ENCODE measurements around the gene PTPRK. TPM values are rescaled to one million over a fixed set of nuclear protein-coding genes. Genes with fewer than 3 reads are reported as not detected.

PTPRK gene
- total RNA-seq, 2 experiments from 2014 or later: 1.7 to 2.5 TPM

DNA sequence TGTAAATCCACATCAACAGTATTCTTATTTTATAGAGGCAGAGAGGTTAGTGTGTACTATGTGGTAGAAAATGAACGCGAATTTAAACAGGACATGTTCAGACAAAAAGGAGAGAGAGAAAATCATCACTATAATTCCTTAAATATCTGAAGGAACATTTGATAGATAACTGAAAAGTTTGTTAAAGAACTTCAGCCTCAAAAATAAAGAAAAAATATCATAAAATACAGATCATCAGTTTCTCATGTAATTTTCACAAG lies 169.2 kb downstream of the PTPRK start:
- ChIA-PET POLR2A (no interaction called here), CTCF (no interaction called here)
- Mint-ChIP-seq H3K36me3 (ENCODE audit: low read depth) (no peaks in the 10 kb centered on the region), H3K27me3 (no peaks in the 10 kb centered on the region), H3K9me3 (no peaks in the 10 kb centered on the region), H3K4me3 (no peak overlapping the region), H3K4me1 (no peaks in the 10 kb centered on the region), H3K27ac (no peak overlapping the region)
- no peak for DNase-seq

- no peak overlapping the region for H3K4me3 Mint-ChIP-seq
- H3K27me3 Mint-ChIP-seq: no peaks in the 10 kb centered on the region
- no peak for DNase-seq
- H3K9me3 Mint-ChIP-seq: no peaks in the 10 kb centered on the region
- H3K4me1 Mint-ChIP-seq: no peaks in the 10 kb centered on the region
- POLR2A ChIA-PET: no interaction called here
- no peaks in the 10 kb centered on the region for H3K36me3 Mint-ChIP-seq (ENCODE audit: low read depth)
- H3K27ac Mint-ChIP-seq: no peak overlapping the region
- CTCF ChIA-PET: no interaction called here
Measured at GRCh38 chr6:128350416-128351254, 169.8 kb downstream of the PTPRK start.

GRCh38 chr6:128347123-128347522 lies 173.3 kb downstream of the PTPRK start:
- ChIA-PET CTCF (interaction anchor here (0.9 to 1.8 kb wide), 2 partner anchors 10 kb away, joined by 3 to 5 read pairs; no protein-coding TSS in a partner anchor), POLR2A (no interaction called here)
- H3K27ac Mint-ChIP-seq: no peak overlapping the region
- no peaks in the 10 kb centered on the region for H3K4me1 Mint-ChIP-seq
- no peaks in the 10 kb centered on the region for H3K9me3 Mint-ChIP-seq
- H3K4me3 Mint-ChIP-seq: no peak overlapping the region
- no peak for DNase-seq
- no peaks in the 10 kb centered on the region for H3K27me3 Mint-ChIP-seq
- H3K36me3 Mint-ChIP-seq (ENCODE audit: low read depth): no peaks in the 10 kb centered on the region

DNA sequence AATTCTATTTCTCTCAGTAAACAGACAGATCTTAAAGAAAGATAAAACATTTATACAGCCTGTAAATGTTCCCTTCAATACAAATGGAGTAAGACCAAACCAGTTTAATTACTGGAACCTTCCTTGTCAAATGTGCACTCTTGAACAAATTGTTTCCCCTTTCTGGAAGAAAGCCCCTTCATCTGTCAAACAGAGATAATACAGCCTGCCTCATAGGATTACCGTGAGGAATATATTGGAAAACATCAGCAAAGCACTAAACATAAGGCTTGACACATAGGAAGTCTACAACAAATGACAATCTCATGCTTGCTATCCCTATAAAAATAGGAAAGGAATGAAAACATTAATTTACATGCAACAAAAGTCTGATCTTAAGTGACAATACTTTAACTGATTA lies 173.8 kb downstream of the PTPRK start:
- no peaks in the 10 kb centered on the region for H3K4me1 Mint-ChIP-seq
- H3K4me3 Mint-ChIP-seq: no peak overlapping the region
- H3K9me3 Mint-ChIP-seq: no peaks in the 10 kb centered on the region
- ChIA-PET POLR2A (no interaction called here), CTCF (no interaction called here)
- H3K36me3 Mint-ChIP-seq (ENCODE audit: low read depth): no peaks in the 10 kb centered on the region
- no peak overlapping the region for H3K27ac Mint-ChIP-seq
- H3K27me3 Mint-ChIP-seq: no peaks in the 10 kb centered on the region
- DNase-seq: no peak

DNA sequence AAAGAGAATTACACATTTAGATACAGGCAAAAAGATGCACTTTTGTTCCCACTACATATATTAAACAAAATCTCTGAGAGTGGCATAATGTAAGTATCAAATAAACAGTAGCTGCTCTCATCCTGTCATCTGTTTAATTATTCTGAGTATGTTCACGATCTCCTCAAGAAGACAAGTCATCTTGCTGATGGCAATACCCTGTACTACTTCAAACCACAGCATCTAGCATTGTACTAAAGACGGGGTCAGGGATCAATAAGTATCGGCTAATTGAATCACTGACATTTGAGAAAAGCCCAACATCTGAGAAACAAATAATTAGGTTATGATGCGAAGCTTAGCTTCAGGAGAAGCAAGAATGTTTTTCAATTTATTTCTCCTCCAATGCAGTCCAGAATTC lies 175.1 kb downstream of the PTPRK start:
- Mint-ChIP-seq H3K27ac (no peak overlapping the region), H3K9me3 (no peaks in the 10 kb centered on the region), H3K27me3 (no peaks in the 10 kb centered on the region), H3K4me3 (no peak overlapping the region), H3K4me1 (no peaks in the 10 kb centered on the region), H3K36me3 (ENCODE audit: low read depth) (no peaks in the 10 kb centered on the region)
- ChIA-PET POLR2A (no interaction called here), CTCF (no interaction called here)
- DNase-seq: no peak

- CTCF ChIA-PET: no interaction called here
- no peak overlapping the region for H3K4me3 Mint-ChIP-seq
- no peaks in the 10 kb centered on the region for H3K36me3 Mint-ChIP-seq (ENCODE audit: low read depth)
- POLR2A ChIA-PET: no interaction called here
- no peaks in the 10 kb centered on the region for H3K4me1 Mint-ChIP-seq
- H3K27me3 Mint-ChIP-seq: no peaks in the 10 kb centered on the region
- H3K9me3 Mint-ChIP-seq: no peaks in the 10 kb centered on the region
- H3K27ac Mint-ChIP-seq: no peak overlapping the region
- no peak for DNase-seq
Measured at GRCh38 chr6:128343706-128344105, 176.7 kb downstream of the PTPRK start.

DNA sequence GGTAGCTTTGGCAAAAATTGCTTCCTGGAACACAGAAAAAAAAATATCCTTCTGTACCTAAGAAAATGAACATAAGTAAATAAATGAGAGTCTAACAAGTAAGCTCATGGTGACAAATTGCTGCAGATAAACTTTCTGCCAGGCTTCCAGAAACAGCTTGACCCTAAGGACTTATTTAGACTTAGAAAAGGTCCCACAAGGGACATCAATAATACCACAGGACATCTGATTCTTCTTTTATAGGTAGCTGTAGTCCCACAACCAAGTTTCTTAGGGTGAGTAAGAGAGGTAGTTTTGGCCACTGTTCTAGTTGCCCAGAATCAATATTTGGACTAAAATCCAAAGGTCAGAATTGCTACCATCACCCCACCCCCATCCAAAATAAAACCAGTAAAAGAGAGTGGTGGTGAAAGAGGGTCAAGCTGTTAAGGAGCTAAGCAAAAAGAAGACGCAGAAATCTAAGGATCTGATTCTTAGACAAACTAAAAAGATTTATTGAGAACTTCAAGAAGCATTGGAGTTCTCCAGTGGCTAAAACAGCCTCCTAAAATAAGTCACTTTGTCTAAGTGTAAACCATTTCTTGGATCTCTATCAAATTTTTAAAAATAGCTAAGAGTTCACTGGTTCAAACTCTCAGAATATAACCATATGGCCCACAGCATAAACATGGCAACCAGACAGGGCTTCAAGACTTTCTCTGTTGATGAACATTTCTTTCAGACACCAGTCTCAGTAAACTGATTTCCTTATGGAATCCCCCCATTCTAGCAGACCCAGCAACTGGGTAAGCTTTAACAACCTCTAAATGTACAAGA lies 180.6 kb downstream of the PTPRK start:
- no peaks in the 10 kb centered on the region for H3K27me3 Mint-ChIP-seq
- DNase-seq: no peak
- ChIA-PET POLR2A (no interaction called here), CTCF (interaction anchor here (1.2 kb wide), 1 partner anchor 12 kb away, joined by 3 read pairs; no protein-coding TSS in a partner anchor)
- no peaks in the 10 kb centered on the region for H3K4me1 Mint-ChIP-seq
- no peak overlapping the region for H3K27ac Mint-ChIP-seq
- H3K36me3 Mint-ChIP-seq (ENCODE audit: low read depth): no peaks in the 10 kb centered on the region
- no peak overlapping the region for H3K4me3 Mint-ChIP-seq
- H3K9me3 Mint-ChIP-seq: no peaks in the 10 kb centered on the region

DNA sequence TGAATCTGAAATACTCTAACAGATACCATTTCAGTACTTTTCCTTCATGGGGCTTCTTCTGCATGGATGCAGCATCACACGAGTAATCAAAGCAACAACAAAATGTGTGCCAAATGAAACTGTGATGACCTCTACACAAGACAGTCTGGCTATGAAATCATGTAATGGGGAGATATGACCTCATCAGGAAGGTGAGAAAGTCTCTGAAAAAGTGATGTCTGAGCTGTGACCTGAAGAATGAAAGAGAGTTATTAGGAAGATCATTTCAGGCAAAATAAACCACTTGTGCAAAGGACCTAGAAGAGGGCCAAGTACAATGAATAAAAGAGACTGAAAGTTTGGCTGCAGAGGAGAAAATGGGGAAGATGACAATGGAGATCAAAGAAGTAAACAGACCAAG lies 182.8 kb downstream of the PTPRK start:
- DNase-seq: no peak
- ChIA-PET POLR2A (no interaction called here), CTCF (interaction anchor here (1.5 to 1.7 kb wide), 2 partner anchors 10 to 11 kb away, joined by 5 to 6 read pairs; no protein-coding TSS in a partner anchor)
- Mint-ChIP-seq H3K4me1 (no peaks in the 10 kb centered on the region), H3K27ac (no peak overlapping the region), H3K36me3 (ENCODE audit: low read depth) (no peaks in the 10 kb centered on the region), H3K4me3 (no peak overlapping the region), H3K9me3 (no peaks in the 10 kb centered on the region), H3K27me3 (no peaks in the 10 kb centered on the region)

GRCh38 chr6:128336436-128337095 lies 183.8 kb downstream of the PTPRK start:
- POLR2A ChIA-PET: no interaction called here
- no peak overlapping the region for H3K27ac Mint-ChIP-seq
- CTCF ChIA-PET: interaction anchor here (0.8 to 1.7 kb wide), 3 partner anchors 9 to 30 kb away, joined by 3 to 6 read pairs (median 5); no protein-coding TSS in a partner anchor
- no peaks in the 10 kb centered on the region for H3K9me3 Mint-ChIP-seq
- H3K36me3 Mint-ChIP-seq (ENCODE audit: low read depth): no peaks in the 10 kb centered on the region
- no peak overlapping the region for H3K4me3 Mint-ChIP-seq
- no peaks in the 10 kb centered on the region for H3K27me3 Mint-ChIP-seq
- no peak for DNase-seq
- H3K4me1 Mint-ChIP-seq: no peaks in the 10 kb centered on the region

DNA sequence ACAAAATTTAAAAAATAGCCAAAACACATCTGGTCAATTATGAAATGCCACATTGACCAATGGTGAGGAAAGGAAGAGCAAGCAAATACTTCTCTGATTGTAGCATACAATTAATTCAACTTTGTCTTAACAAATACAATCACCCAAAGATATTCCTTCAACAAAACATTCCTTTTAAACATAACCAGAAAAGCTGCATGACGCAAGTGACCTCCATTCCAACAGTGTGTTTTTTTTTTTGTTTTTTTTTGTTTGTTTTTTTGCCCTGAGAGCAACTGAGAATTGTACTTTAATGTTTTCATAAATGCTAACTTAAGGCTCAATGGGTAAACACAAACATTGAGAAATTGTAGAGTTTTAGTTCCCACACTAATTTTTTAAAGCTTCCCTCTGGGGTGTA lies 184.4 kb downstream of the PTPRK start:
- Mint-ChIP-seq H3K4me3 (no peak overlapping the region), H3K27me3 (no peaks in the 10 kb centered on the region), H3K36me3 (ENCODE audit: low read depth) (no peaks in the 10 kb centered on the region), H3K27ac (no peak overlapping the region), H3K4me1 (no peaks in the 10 kb centered on the region), H3K9me3 (no peaks in the 10 kb centered on the region)
- DNase-seq: no peak
- CTCF ChIA-PET: interaction anchor here (1.5 kb wide), 1 partner anchor 8 kb away, joined by 6 read pairs; no protein-coding TSS in a partner anchor
- POLR2A ChIA-PET: no interaction called here

DNA sequence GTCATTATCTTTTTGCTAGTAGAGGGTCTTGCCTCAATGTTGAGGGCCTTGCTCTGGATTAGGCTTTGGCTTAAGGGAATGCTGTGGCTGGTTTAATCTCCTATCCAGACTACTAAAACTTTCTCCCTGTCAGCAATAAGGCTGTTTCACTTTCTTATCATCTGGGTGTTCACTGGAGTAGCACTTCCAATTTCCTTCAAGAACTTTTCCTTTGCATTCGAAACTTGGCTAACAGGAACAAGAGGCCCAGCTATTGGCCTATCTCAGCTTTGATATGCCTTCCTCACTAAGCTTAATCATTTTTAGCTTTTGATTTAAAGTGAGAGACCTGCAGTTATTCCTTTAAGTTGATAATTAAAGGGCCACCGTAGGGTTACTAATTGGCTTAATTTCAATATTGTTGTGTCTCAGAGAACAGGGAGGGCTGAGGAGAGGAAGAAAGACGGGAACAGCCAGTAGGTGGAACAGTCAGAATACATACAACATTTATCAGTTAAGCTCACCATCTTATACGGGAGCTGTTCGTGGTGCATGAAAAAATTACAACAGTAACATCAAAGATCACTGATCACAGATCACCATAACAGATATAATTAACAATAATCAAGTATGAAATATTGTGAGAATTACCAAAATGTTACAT lies 186.7 kb downstream of the PTPRK start:
- CTCF ChIA-PET: no interaction called here
- H3K36me3 Mint-ChIP-seq (ENCODE audit: low read depth): no peaks in the 10 kb centered on the region
- no peaks in the 10 kb centered on the region for H3K9me3 Mint-ChIP-seq
- no peaks in the 10 kb centered on the region for H3K27me3 Mint-ChIP-seq
- DNase-seq: no peak
- no peak overlapping the region for H3K27ac Mint-ChIP-seq
- H3K4me1 Mint-ChIP-seq: no peaks in the 10 kb centered on the region
- no peak overlapping the region for H3K4me3 Mint-ChIP-seq
- POLR2A ChIA-PET: no interaction called here

- Mint-ChIP-seq H3K27ac (no peak overlapping the region), H3K4me3 (no peak overlapping the region), H3K27me3 (no peaks in the 10 kb centered on the region), H3K4me1 (peaks cover 2% of the 10 kb centered on the region), H3K36me3 (ENCODE audit: low read depth) (no peaks in the 10 kb centered on the region), H3K9me3 (peaks cover 13% of the 10 kb centered on the region)
- ChIA-PET POLR2A (interaction anchor here (0.6 kb wide), 1 partner anchor 596 kb away, joined by 5 read pairs; no protein-coding TSS in a partner anchor), CTCF (interaction anchor here (0.7 to 1.3 kb wide), 13 partner anchors 9 to 618 kb away, joined by 3 to 10 read pairs (median 4); no protein-coding TSS in a partner anchor)
- peak; percentile 52 for DNase-seq
Measured at GRCh38 chr6:128327890-128328289, 192.5 kb downstream of the PTPRK start.

DNA sequence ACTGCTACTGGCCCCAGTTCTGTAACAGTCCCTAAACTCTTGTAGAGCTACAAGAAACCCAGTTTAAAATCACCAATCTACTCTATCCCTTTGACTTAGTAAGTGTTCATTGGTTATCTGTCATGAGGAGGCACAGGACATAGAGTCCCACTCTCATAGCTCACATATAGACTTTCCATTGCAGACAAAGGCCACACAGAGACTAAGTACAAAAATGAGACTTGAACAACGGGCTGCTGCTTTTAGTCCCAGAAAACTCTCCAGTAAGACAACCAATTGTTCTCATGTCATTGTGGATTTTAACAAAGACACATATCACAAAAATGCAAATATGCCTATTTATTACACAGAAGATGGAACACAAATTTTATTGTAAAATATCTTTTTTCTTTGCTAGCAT lies 197.4 kb downstream of the PTPRK start:
- Mint-ChIP-seq H3K4me3 (no peak overlapping the region), H3K4me1 (peaks cover 2% of the 10 kb centered on the region), H3K27me3 (no peaks in the 10 kb centered on the region), H3K9me3 (peaks cover 11% of the 10 kb centered on the region), H3K27ac (no peak overlapping the region), H3K36me3 (ENCODE audit: low read depth) (no peaks in the 10 kb centered on the region)
- POLR2A ChIA-PET: no interaction called here
- no peak for DNase-seq
- CTCF ChIA-PET: no interaction called here

Data from activated CD4-positive, alpha-beta T cell treated with anti-CD3 and anti-CD28 coated beads, Interleukin-2, amount 10 ng/mL, durations not matched to agents 7 days and 5 days (primary cell).